B cell (primary cell): Measurements from ENCODE around the gene N4BP2L2.

Experiments used
- CTCF ChIP-seq: fragments of 200-600 bp; IDR thresholded peaks from one replicate; pipeline ENCODE4 v1.8.0; 2022; ENCODE audit warnings: antibody characterized with exemption, mild to moderate bottlenecking
- EZH2 ChIP-seq: IDR thresholded peaks from 2 replicates; pipeline ENCODE4 v1.6.1; 2012; ENCODE audit warnings: borderline replicate concordance, low read depth, mild to moderate bottlenecking, moderate library complexity, low read length; ENCODE audit not compliant: insufficient read depth, poor library complexity, severe bottlenecking

- TF ChIP-seq CTCF: no peak
- no peak for TF ChIP-seq EZH2
These were observed 41.9 kb downstream of the N4BP2L2 start for GRCh38 chr13:32496599-32497160.
